Lower lobe of right lung (tissue), 2 donors: ENCODE measurements around the gene OVOL2. TPM values are rescaled to one million over a fixed set of nuclear protein-coding genes. Genes with fewer than 3 reads are reported as not detected.

Experiments
- ATAC-seq, 2 donors: fragments of 200-7000 bp; cut with Tn5 transposase; one replicate each; pipeline ENCODE4 v1.9.1; 2020 to 2022; ENCODE audit warnings: mild to moderate bottlenecking in 2 of 2, moderate library complexity in 2 of 2
- DNase-seq: peaks from one replicate; pipeline ENCODE4 v3.0.0-alpha.2; 2020
- H3K27ac ChIP-seq: fragments of 200-600 bp; one replicate; pipeline ENCODE4 v1.8.0; 2022
- H3K27me3 ChIP-seq: fragments of 200-600 bp; one replicate; pipeline ENCODE4 v1.8.0; 2022; ENCODE audit warnings: low read depth
- H3K36me3 ChIP-seq: fragments of 200-600 bp; one replicate; pipeline ENCODE4 v1.8.0; 2022; ENCODE audit warnings: mild to moderate bottlenecking
- H3K4me1 ChIP-seq: fragments of 200-600 bp; one replicate; pipeline ENCODE4 v1.8.0; 2022
- H3K4me3 ChIP-seq: fragments of 200-600 bp; one replicate; pipeline ENCODE4 v1.8.0; 2022; ENCODE audit warnings: mild to moderate bottlenecking
- H3K9me3 ChIP-seq: fragments of 200-600 bp; one replicate; pipeline ENCODE4 v1.8.0; 2022
- intact Hi-C: fragments of 100-400 bp; cut with DNase I; formaldehyde crosslinking; loops from one replicate; pipeline ENCODE4 v1.11.0; 2022
- total RNA-seq: library from RNA; stranded (reverse); fragmentation: NEBNext Ultra II Directional; extraction: Animal tissue kit (Norgen Biotek cat#: 25700); gene quantifications from one replicate; pipeline ENCODE4 v1.2.1, GENCODE V29; 2021
- TF ChIP-seq, protein P1 (sequence below): fragments of 200-600 bp; IDR thresholded peaks from one replicate; pipeline ENCODE4 v1.8.0; 2022; ENCODE audit warnings: antibody characterized with exemption, mild to moderate bottlenecking
- donor health status: DM: no; HTN: yes; CAD: no; lungs with severe emphysema.

OVOL2 gene
- total RNA-seq, 1 donor from 2014 or later: 8.6 TPM

DNA sequence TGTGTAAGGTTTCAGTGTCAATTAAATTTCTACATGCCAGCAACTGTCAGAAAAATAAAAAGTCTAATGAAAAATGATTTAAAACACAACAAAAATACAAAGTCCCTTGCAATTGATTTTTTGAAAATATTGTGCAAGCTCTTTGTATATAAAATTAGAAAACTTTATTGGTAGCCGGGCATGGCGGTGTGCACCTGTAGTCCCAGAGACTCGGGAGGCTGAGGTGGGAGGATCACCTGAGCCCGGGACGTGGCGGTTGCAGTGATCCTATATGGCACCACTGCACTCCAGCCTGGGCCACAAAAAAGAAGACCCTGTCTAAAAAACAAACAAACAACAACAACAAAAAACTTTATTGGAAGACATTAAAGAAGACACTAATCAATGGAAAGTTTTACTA, 6.0 kb upstream of the OVOL2 start:
- TF ChIP-seq, protein P1, sequence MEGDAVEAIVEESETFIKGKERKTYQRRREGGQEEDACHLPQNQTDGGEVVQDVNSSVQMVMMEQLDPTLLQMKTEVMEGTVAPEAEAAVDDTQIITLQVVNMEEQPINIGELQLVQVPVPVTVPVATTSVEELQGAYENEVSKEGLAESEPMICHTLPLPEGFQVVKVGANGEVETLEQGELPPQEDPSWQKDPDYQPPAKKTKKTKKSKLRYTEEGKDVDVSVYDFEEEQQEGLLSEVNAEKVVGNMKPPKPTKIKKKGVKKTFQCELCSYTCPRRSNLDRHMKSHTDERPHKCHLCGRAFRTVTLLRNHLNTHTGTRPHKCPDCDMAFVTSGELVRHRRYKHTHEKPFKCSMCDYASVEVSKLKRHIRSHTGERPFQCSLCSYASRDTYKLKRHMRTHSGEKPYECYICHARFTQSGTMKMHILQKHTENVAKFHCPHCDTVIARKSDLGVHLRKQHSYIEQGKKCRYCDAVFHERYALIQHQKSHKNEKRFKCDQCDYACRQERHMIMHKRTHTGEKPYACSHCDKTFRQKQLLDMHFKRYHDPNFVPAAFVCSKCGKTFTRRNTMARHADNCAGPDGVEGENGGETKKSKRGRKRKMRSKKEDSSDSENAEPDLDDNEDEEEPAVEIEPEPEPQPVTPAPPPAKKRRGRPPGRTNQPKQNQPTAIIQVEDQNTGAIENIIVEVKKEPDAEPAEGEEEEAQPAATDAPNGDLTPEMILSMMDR: no peak
- Histone ChIP-seq H3K27me3 (peaks cover 25% of the 10 kb centered on the region), H3K4me3 (no peak overlapping the region), H3K36me3 (no peaks in the 10 kb centered on the region), H3K27ac (no peak overlapping the region), H3K9me3 (no peaks in the 10 kb centered on the region), H3K4me1 (peaks cover 3% of the 10 kb centered on the region)
- intact Hi-C loops: no loop called here
- DNase-seq: no peak
- no peak for ATAC-seq

DNA sequence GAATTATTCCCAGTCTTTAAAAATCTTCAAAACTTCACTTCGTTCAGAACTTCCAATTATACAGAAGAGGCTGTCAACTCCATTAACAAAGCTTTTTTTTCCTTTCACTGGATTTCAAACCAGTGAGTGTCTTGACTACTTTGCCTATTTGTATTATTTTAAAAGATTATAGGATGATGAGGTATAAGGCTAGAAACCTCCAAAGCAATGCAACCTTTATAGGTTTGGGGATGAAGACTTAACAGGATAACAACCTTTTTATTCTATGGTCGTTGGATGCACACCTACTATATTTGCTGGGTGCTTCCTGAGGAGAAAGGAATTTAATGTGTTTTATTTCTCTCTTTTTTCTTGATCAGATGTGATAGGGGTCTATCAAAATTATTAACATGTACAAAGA, 1.9 kb upstream of the OVOL2 start:
- intact Hi-C loops: no loop called here
- Histone ChIP-seq H3K27ac (no peak overlapping the region), H3K4me3 (no peak overlapping the region)

DNA sequence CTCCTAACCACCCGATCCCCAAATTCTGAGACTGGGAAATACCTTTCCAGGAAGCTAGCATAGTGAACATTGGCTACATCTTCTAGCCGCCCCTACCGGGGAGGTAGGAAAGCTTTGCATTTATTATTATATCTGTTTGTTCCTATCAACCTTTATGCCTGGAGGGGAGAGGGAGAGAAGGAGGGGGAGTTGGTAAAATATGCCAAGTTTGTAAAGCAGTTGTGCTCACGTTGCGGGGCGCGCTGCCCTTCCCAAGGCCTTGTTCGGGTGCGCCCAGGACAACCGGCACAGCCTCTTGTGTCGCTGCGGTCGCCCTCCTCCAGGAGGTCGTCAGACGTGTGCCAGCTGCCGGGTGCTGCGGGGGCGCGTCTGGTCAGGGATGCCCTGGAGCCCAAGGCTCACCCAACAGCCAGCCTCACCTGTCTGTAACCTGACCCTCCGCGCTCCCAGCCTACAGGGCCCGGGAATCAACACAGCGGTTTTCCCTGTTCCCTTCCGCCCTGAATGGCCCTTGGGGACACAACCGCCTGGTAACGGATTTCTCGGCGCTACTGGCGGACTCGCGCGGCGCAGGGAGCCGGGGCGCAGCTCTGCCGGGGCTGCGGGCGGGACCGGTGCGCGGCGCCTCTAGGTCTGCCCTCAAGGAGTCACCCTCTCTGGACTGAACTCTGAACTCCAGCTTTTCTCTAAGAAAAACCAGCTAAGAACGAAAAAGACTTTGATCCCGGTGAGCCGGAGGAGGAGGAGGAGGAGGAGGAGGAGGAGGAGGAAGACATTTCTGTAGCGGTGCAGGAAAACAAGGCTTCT, 1.1 kb upstream of the OVOL2 start:
- H3K36me3 ChIP-seq: no peaks in the 10 kb centered on the region
- TF ChIP-seq, protein P1: no peak
- H3K27ac ChIP-seq: peak overlapping the region; percentile 75
- DNase-seq (peak; percentile 65), ATAC-seq (peak; percentile 65 to 67)
- intact Hi-C loops: no loop called here
- peaks cover 26% of the 10 kb centered on the region for H3K4me1 ChIP-seq
- H3K4me3 ChIP-seq: peak overlapping the region; percentile 58
- no peaks in the 10 kb centered on the region for H3K9me3 ChIP-seq
- H3K27me3 ChIP-seq: peaks cover 67% of the 10 kb centered on the region

More for the DNA sequence above, 1.9 kb upstream of the OVOL2 start:
- ATAC-seq (no peak), DNase-seq (no peak)
- Histone ChIP-seq H3K27me3 (peaks cover 63% of the 10 kb centered on the region), H3K9me3 (no peaks in the 10 kb centered on the region), H3K4me1 (peaks cover 26% of the 10 kb centered on the region), H3K36me3 (no peaks in the 10 kb centered on the region)
- TF ChIP-seq, protein P1: no peak

DNA sequence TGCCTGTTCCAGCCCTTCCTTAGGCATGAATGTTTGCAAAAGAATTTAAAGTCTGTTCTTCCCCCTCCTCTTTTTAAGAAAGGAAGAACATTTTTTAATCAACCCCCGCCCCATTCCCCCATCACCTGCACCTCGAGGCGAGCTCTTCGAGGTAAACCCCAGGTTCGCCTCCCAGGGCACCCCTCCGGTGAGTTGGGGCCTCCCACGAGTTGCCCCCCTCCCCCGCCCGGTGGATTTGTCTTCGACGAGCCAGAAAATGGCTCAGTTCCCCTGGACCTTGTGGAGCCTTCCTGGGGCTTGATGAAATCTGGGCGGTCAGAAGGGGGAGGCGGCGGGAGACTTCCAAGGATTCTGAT, 256 bp upstream of the OVOL2 start:
- peaks cover 72% of the 10 kb centered on the region for H3K27me3 ChIP-seq
- ATAC-seq (peak; percentile 29 to 47), DNase-seq (peak; percentile 54)
- H3K4me1 ChIP-seq: peaks cover 26% of the 10 kb centered on the region
- no peaks in the 10 kb centered on the region for H3K9me3 ChIP-seq
- H3K4me3 ChIP-seq: peak overlapping the region; percentile 58
- peak overlapping the region; percentile 75 for H3K27ac ChIP-seq
- TF ChIP-seq, protein P1: no peak
- H3K36me3 ChIP-seq: no peaks in the 10 kb centered on the region
- intact Hi-C loops: no loop called here

DNA sequence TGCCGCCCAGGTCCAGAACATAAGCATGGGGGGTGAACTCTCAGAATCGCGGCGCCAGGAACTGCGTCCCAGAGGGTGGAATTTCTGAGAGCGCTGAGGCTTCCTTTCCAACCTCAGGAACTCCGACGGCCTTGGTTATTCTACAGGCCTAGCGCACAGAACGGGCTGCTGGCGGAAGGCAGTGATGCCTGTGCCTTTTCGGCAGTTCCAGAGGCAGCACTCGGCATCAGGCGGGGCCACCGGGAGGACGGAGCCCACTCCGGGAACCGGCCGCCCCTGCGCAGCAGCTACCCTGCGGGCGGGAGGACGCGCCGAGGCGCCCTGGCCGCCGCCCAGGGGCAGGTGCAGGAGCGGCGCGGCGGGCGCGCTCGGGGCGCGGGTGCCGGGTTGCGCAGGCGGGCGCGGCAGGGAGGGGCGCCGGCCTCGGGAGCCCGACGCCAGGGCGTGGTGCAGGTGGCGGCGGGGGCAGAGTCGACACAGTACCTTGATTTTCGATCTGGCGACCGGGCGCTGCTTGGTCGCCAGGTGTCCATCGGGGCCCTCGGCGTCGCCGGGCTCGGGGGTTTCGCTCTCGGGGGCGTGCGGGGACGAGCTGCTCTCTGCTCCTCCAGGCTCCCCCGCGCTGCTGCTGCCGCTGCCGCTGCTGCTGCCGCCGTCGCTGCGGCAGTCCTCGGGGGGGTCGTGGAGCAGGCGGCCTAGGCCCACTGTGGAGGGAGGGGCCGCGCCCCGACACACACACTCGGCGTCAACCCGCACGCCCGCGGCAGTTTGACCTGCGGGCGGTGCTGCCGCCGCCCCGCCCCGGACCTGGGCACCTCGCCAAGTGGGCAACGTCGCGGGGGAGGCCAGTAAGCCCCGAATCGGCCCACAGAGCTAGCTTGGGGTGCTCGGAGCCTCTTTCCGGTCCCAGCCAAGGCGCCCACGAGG, 1.3 kb downstream of the OVOL2 start:
- peak; percentile 61 for DNase-seq
- peak; percentile 65 to 66 for ATAC-seq
- no peaks in the 10 kb centered on the region for H3K36me3 ChIP-seq
- H3K9me3 ChIP-seq: no peaks in the 10 kb centered on the region
- H3K4me1 ChIP-seq: peaks cover 26% of the 10 kb centered on the region
- intact Hi-C loops: no loop called here
- peak overlapping the region; percentile 58 for H3K4me3 ChIP-seq
- H3K27ac ChIP-seq: peak overlapping the region; percentile 75
- TF ChIP-seq, protein P1: no peak
- H3K27me3 ChIP-seq: peaks cover 77% of the 10 kb centered on the region
